GM12878 (cell line): ENCODE measurements around the gene PCBD1. TPM values are rescaled to one million over a fixed set of nuclear protein-coding genes. Genes with fewer than 3 reads are reported as not detected.

Experiments used
- ATAC-seq: fragments of 200-7000 bp; cut with Tn5 transposase; 3 replicates; pipeline ENCODE4 v1.9.1; 2020; ENCODE audit warnings: mild to moderate bottlenecking, moderate library complexity
- BruUV-seq: library from RNA; stranded (reverse); fragments of 400-500 nt; replicated peaks from 2 replicates; lab custom pipeline; 2021; lab: Mats Ljungman, UMichigan
- CTCF ChIA-PET: fragments of 300-600 bp; sonication (Branson Sonifier 250); formaldehyde crosslinking; extraction: SDS; loops from one replicate; lab custom pipeline; 2021; ENCODE audit warnings: inconsistent platforms; lab: Yijun Ruan, JAX
- POLR2A ChIA-PET: fragments of 350-600 bp; formaldehyde crosslinking; extraction: SDS; loops from one replicate; lab custom pipeline; 2021; ENCODE audit warnings: inconsistent platforms; lab: Charles Lee
- RAD21 ChIA-PET: fragments of 300-600 bp; sonication (Branson Sonifier 250); formaldehyde crosslinking; loops from one replicate; lab custom pipeline; 2023; ENCODE audit warnings: antibody characterized with exemption; ENCODE audit not compliant: unreplicated experiment; lab: Charles Lee
- SMC1A ChIA-PET: fragments of 300-600 bp; sonication (Branson Sonifier 250); formaldehyde crosslinking; loops from one replicate; lab custom pipeline; 2023; ENCODE audit not compliant: unreplicated experiment, uncharacterized antibody; lab: Charles Lee
- DNase-seq: peaks from one replicate; pipeline ENCODE4 v3.0.0-alpha.2; 2011; ENCODE audit warnings: low read depth, low spot score
- FAIRE-seq: peaks from 3 replicates; lab custom pipeline; 2011; peaks lifted over from hg19 to GRCh38; lab: Jason Lieb, UNC
- H2AFZ ChIP-seq: 2 replicates; pipeline ENCODE4 v1.6.0; 2011; ENCODE audit warnings: low read depth, low read length, control low read depth; ENCODE audit not compliant: control insufficient read depth
- H3K27ac ChIP-seq: 2 replicates; pipeline ENCODE4 v1.5.1; 2011; ENCODE audit warnings: control low read depth; ENCODE audit not compliant: control insufficient read depth, insufficient read depth
- H3K27me3 ChIP-seq, 2 experiments: replicated peaks in 1 of 2; 2 replicates each; pipeline versions ENCODE4 v1.6.0 to v1.6.1; 2011; ENCODE audit warnings: low read length in 1 of 2; ENCODE audit not compliant: control insufficient read depth in 2 of 2, insufficient read depth in 2 of 2
- H3K36me3 ChIP-seq, 2 experiments: 2 replicates each; pipeline ENCODE4 v1.5.1; 2011; ENCODE audit warnings: low read length in 1 of 2; ENCODE audit not compliant: control insufficient read depth in 2 of 2, insufficient read depth in 2 of 2
- H3K4me1 ChIP-seq: 2 replicates; pipeline ENCODE4 v1.6.1; 2011; ENCODE audit warnings: mild to moderate bottlenecking, low read length, moderate library complexity, mixed read lengths; ENCODE audit not compliant: control insufficient read depth, insufficient read depth
- H3K4me2 ChIP-seq: 2 replicates; pipeline ENCODE4 v1.6.0; 2011; ENCODE audit warnings: control low read depth; ENCODE audit not compliant: control insufficient read depth, insufficient read depth
- H3K4me3 ChIP-seq: fragments of 200-600 bp; sonication (generic); 2 replicates; pipeline ENCODE4 v1.5.1; 2016
- H3K79me2 ChIP-seq: 2 replicates; pipeline ENCODE4 v1.6.0; 2011; ENCODE audit warnings: low read length; ENCODE audit not compliant: control insufficient read depth, insufficient read depth
- H3K9ac ChIP-seq: 2 replicates; pipeline ENCODE4 v1.8.0; 2011; ENCODE audit warnings: low read length, control low read depth, mixed read lengths; ENCODE audit not compliant: control insufficient read depth, insufficient read depth
- H3K9me3 ChIP-seq: replicated peaks from 3 replicates; pipeline ENCODE4 v1.5.1; 2011; ENCODE audit warnings: mild to moderate bottlenecking, low read length; ENCODE audit not compliant: control insufficient read depth, insufficient read depth
- H4K20me1 ChIP-seq: 2 replicates; pipeline ENCODE4 v1.6.0; 2011; ENCODE audit not compliant: control insufficient read depth, insufficient read depth
- CBX5 ChIP-seq: sonication (generic); IDR thresholded peaks from 2 replicates; pipeline ENCODE4 v1.6.1; 2016; ENCODE audit warnings: low read depth, moderate library complexity, mild to moderate bottlenecking, inconsistent platforms
- EP300 ChIP-seq, 2 experiments: fragments of 150-350 bp in 1 of 2; IDR thresholded peaks; 2 replicates each; pipeline ENCODE4 v1.6.1; 2011 to 2012; ENCODE audit warnings: low read depth in 2 of 2, low read length in 2 of 2, borderline replicate concordance in 1 of 2, improper control_type of control experiment in 1 of 2, inconsistent platforms in 1 of 2; ENCODE audit not compliant: control insufficient read depth in 1 of 2
- NFYA ChIP-seq: IDR thresholded peaks from 2 replicates; pipeline ENCODE4 v1.6.1; 2011; ENCODE audit warnings: low read depth, mild to moderate bottlenecking, low read length, improper control_type of control experiment, borderline replicate concordance
- NFYB ChIP-seq: IDR thresholded peaks from 2 replicates; pipeline ENCODE4 v1.6.1; 2011; ENCODE audit warnings: low read depth, mild to moderate bottlenecking, low read length, improper control_type of control experiment, moderate library complexity; ENCODE audit not compliant: insufficient read depth
- NR2F1 ChIP-seq: fragments of 450-650 bp; conservative IDR thresholded peaks from 2 replicates; pipeline ENCODE4 v1.6.1; 2017; ENCODE audit warnings: mild to moderate bottlenecking
- PAX5 ChIP-seq: IDR thresholded peaks from 2 replicates; pipeline ENCODE4 v1.6.1; 2011; ENCODE audit warnings: low read depth, low read length, borderline replicate concordance
- RBBP5 ChIP-seq: fragments of 200-600 bp; sonication (generic); conservative IDR thresholded peaks from 2 replicates; pipeline ENCODE4 v1.6.1; 2016
- RELA ChIP-seq: fragments of 450-650 bp; IDR thresholded peaks from 2 replicates; pipeline ENCODE4 v1.8.0; 2014; ENCODE audit warnings: borderline replicate concordance; ENCODE audit not compliant: partially characterized antibody
- RFX5 ChIP-seq: IDR thresholded peaks from 2 replicates; pipeline ENCODE4 v1.6.1; 2011; ENCODE audit warnings: low read depth, low read length, improper control_type of control experiment
- STAT3 ChIP-seq: IDR thresholded peaks from 2 replicates; pipeline ENCODE4 v1.6.1; 2011; ENCODE audit warnings: low read depth, low read length, improper control_type of control experiment
- TCF12 ChIP-seq: IDR thresholded peaks from 2 replicates; pipeline ENCODE4 v1.6.1; 2011; ENCODE audit warnings: low read depth, mild to moderate bottlenecking, low read length
- YBX1 ChIP-seq: fragments of 450-650 bp; IDR thresholded peaks from 2 replicates; pipeline ENCODE4 v1.6.1; 2016; ENCODE audit warnings: antibody characterized with exemption
- WGBS: methylation state at CpG from one replicate; pipeline ENCODE4 v1.1.6; 2016; ENCODE audit warnings: low lambda C conversion rate; ENCODE audit not compliant: insufficient replicate concordance, insufficient coverage; ENCODE audit errors: missing lambda C conversion rate; 5-methylcytosine and 5-hydroxymethylcytosine counted together
- in situ Hi-C: fragments of 300-500 bp; cut with MboI; formaldehyde crosslinking; loops from 9 replicates; pipeline ENCODE4 v1.14.3; 2018; ENCODE audit warnings: mixed read lengths
- intact Hi-C: fragments of 100-400 bp; cut with micrococcal nuclease; formaldehyde crosslinking; loops from one replicate; pipeline ENCODE4 v1.14.2; 2022; ENCODE audit not compliant: unreplicated experiment
- polyA plus RNA-seq, 11 experiments: library from polyadenylated mRNA; depleted of rRNA in 4 of 11; unstranded in 6 of 11; stranded (reverse) in 5 of 11; fragments of >200 nt; fragmentation: Nextera tagmentation in 4 of 11; fragmentation: Illumina TruSeq in 1 of 11; extraction: Ambion mirVana in 4 of 11; extraction: Trizol in 1 of 11; gene quantifications; 1 replicate in 1 of 11; 2 replicates in 10 of 11; pipeline versions ENCODE4 v1.2.1 to v1.2.3, GENCODE V29; 2011 to 2016; ENCODE audit warnings: inconsistent platforms in 2 of 11, missing spikeins in 2 of 11, low read depth in 1 of 11
- total RNA-seq, 4 experiments: library from RNA; depleted of rRNA in 3 of 4; stranded (reverse); fragments of >200 nt in 3 of 4; fragmentation: Illumina TruSeq in 1 of 4; extraction: Trizol in 1 of 4; gene quantifications; 2 replicates each; pipeline versions ENCODE4 v1.2.1 to v1.2.3, GENCODE V29; 2013 to 2021
- TF ChIP-seq, protein P1 (sequence below): fragments of 450-650 bp; IDR thresholded peaks from 2 replicates; pipeline ENCODE4 v1.6.1; 2017; ENCODE audit warnings: mild to moderate bottlenecking
- TF ChIP-seq, protein P2 (sequence below): fragments of 450-650 bp; IDR thresholded peaks from 2 replicates; pipeline ENCODE4 v1.6.1; 2016; ENCODE audit warnings: mild to moderate bottlenecking
- TF ChIP-seq, protein P3 (sequence below): fragments of 450-650 bp; IDR thresholded peaks from 2 replicates; pipeline ENCODE4 v1.6.1; 2017; ENCODE audit warnings: antibody characterized with exemption, mild to moderate bottlenecking, moderate library complexity
- TF ChIP-seq, protein P4 (sequence below): IDR thresholded peaks from 2 replicates; pipeline ENCODE4 v1.6.1; 2011; ENCODE audit warnings: borderline replicate concordance, low read depth, mild to moderate bottlenecking, moderate library complexity, mixed read lengths, low read length; ENCODE audit not compliant: insufficient read depth; ENCODE audit errors: extremely low read length
- TF ChIP-seq, protein P5 (sequence below): fragments of 450-650 bp; IDR thresholded peaks from 2 replicates; pipeline ENCODE4 v1.6.1; 2014; ENCODE audit warnings: mild to moderate bottlenecking

PCBD1 gene
- total and polyA plus RNA-seq, 10 of the 15 experiments (the other 5 are each of a cell fraction or from before 2014, with no cell fraction given) = 5.6 to 66.8 (median 34.2) TPM

DNA sequence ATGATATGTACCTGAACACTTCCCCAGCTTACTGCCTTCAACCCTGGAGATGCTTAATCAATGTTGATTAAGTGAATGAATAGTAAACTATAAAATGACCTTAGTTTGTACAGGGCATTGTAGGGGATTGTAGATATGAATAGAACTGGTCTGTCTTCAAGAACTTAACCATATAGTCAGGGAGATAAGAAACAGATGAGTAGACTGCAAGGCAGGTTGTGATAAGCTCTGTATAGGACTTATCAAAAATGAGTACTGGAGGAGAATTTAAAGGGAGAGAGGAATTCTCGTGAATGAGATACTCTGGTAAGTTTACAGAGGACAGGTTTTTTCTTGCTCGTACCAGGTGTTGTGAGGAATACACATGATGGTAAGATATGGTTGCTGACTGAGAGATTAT, 45.0 kb downstream of the PCBD1 start:
- ChIA-PET SMC1A (interaction anchor here (1.1 kb wide), 1 partner anchor 13 kb away, joined by 7 read pairs; no protein-coding TSS in a partner anchor), CTCF (no interaction called here)
- no TSS peak for BruUV-seq
- TF ChIP-seq NFYA (no peak), TCF12 (no peak), RBBP5 (no peak), CBX5 (no peak), EP300 (IDR thresholded peaks at IDR 0.05; ENCODE audit: borderline replicate concordance in 1 of 2, control insufficient read depth in 1 of 2, low read depth in 2 of 2, low read length in 2 of 2) (no peak), RELA (no peak), RFX5 (no peak), PAX5 (no peak), NR2F1 (no peak), NFYB (no peak), STAT3 (no peak), YBX1 (no peak)
- TF ChIP-seq, protein P1, sequence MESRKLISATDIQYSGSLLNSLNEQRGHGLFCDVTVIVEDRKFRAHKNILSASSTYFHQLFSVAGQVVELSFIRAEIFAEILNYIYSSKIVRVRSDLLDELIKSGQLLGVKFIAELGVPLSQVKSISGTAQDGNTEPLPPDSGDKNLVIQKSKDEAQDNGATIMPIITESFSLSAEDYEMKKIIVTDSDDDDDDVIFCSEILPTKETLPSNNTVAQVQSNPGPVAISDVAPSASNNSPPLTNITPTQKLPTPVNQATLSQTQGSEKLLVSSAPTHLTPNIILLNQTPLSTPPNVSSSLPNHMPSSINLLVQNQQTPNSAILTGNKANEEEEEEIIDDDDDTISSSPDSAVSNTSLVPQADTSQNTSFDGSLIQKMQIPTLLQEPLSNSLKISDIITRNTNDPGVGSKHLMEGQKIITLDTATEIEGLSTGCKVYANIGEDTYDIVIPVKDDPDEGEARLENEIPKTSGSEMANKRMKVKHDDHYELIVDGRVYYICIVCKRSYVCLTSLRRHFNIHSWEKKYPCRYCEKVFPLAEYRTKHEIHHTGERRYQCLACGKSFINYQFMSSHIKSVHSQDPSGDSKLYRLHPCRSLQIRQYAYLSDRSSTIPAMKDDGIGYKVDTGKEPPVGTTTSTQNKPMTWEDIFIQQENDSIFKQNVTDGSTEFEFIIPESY = no peak
- TF ChIP-seq, protein P2, sequence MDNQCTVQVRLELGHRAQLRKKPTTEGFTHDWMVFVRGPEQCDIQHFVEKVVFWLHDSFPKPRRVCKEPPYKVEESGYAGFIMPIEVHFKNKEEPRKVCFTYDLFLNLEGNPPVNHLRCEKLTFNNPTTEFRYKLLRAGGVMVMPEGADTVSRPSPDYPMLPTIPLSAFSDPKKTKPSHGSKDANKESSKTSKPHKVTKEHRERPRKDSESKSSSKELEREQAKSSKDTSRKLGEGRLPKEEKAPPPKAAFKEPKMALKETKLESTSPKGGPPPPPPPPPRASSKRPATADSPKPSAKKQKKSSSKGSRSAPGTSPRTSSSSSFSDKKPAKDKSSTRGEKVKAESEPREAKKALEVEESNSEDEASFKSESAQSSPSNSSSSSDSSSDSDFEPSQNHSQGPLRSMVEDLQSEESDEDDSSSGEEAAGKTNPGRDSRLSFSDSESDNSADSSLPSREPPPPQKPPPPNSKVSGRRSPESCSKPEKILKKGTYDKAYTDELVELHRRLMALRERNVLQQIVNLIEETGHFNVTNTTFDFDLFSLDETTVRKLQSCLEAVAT = no peak
- TF ChIP-seq, protein P3, sequence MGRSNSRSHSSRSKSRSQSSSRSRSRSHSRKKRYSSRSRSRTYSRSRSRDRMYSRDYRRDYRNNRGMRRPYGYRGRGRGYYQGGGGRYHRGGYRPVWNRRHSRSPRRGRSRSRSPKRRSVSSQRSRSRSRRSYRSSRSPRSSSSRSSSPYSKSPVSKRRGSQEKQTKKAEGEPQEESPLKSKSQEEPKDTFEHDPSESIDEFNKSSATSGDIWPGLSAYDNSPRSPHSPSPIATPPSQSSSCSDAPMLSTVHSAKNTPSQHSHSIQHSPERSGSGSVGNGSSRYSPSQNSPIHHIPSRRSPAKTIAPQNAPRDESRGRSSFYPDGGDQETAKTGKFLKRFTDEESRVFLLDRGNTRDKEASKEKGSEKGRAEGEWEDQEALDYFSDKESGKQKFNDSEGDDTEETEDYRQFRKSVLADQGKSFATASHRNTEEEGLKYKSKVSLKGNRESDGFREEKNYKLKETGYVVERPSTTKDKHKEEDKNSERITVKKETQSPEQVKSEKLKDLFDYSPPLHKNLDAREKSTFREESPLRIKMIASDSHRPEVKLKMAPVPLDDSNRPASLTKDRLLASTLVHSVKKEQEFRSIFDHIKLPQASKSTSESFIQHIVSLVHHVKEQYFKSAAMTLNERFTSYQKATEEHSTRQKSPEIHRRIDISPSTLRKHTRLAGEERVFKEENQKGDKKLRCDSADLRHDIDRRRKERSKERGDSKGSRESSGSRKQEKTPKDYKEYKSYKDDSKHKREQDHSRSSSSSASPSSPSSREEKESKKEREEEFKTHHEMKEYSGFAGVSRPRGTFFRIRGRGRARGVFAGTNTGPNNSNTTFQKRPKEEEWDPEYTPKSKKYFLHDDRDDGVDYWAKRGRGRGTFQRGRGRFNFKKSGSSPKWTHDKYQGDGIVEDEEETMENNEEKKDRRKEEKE = no peak
- TF ChIP-seq, protein P4, sequence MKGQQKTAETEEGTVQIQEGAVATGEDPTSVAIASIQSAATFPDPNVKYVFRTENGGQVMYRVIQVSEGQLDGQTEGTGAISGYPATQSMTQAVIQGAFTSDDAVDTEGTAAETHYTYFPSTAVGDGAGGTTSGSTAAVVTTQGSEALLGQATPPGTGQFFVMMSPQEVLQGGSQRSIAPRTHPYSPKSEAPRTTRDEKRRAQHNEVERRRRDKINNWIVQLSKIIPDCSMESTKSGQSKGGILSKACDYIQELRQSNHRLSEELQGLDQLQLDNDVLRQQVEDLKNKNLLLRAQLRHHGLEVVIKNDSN = no peak
- TF ChIP-seq, protein P5, sequence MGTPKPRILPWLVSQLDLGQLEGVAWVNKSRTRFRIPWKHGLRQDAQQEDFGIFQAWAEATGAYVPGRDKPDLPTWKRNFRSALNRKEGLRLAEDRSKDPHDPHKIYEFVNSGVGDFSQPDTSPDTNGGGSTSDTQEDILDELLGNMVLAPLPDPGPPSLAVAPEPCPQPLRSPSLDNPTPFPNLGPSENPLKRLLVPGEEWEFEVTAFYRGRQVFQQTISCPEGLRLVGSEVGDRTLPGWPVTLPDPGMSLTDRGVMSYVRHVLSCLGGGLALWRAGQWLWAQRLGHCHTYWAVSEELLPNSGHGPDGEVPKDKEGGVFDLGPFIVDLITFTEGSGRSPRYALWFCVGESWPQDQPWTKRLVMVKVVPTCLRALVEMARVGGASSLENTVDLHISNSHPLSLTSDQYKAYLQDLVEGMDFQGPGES = no peak

More for the DNA sequence above, 45.0 kb downstream of the PCBD1 start:
- Histone ChIP-seq H4K20me1 (no peaks in the 10 kb centered on the region), H3K9me3 (no peaks in the 10 kb centered on the region), H3K36me3 (no peaks in the 10 kb centered on the region), H3K4me2 (no peak overlapping the region), H3K4me1 (no peaks in the 10 kb centered on the region), H3K4me3 (no peak overlapping the region), H3K9ac (no peak overlapping the region), H2AFZ (no peak overlapping the region), H3K27me3 (no peaks in the 10 kb centered on the region), H3K27ac (no peak overlapping the region), H3K79me2 (no peaks in the 10 kb centered on the region)
- intact Hi-C loops = no loop called here
- ATAC-seq = no peak
- RAD21 ChIA-PET = no interaction called here
- 92% methylated on average over 2 of the region's 2 CpGs for WGBS
- in situ Hi-C loops = no loop called here
- POLR2A ChIA-PET = interaction anchor here (0.6 kb wide), 1 partner anchor 8 kb away, joined by 5 read pairs; no protein-coding TSS in a partner anchor
- DNase-seq = no peak
- FAIRE-seq = no peak
